Measurements from ENCODE around the gene NOTCH3.
A peak's percentile ranks its signal among the peaks of the same experiment; 100 is the strongest.

Gene NOTCH3

DNA sequence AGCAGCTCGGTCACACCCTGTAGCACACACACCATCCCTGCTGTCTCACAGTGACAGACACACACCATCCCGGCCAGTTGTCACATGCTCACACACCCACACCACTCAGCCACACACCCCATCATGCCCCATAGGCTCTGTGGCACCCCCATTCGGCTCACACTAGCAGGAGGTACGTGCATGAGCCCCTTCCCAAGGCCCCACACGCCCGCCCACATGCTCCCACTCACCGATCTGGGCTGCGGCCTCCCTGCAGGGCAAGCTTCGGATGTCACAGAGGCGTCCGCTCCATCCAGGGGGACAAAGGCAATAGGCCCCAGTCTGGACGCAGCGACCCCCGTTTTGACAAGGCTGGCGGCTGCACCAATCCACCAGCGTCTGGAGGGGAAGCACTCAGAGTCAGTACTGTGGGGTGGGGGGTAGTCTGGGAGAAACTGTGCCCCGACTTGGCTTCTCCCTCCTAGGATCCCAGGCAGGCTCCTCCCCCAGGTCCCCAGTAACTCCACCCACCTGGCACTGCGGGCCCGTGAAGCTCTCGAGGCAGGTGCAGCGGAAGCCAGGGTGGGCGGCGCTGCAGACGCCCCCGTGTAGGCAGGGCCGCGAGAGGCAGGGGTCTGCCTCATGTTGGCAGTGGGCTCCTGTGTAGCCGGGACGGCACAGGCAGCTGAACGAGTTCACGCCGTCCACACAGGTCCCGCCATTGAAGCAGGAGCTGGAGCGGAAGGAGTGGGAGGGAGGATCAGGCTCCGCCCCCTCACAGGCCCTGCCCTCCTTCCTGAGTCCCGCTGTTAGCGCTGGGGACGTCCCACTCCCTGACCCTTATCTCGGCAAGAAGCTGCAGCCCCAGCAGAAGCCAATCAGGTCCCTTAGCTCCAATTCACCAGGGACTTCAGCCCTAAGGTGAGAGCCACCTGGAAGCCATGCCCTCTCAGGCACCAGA lies 20.1 kb downstream of the NOTCH3 start:
- Histone ChIP-seq H3K9me3 (replicated peaks; ENCODE audit: insufficient read depth, low read length) (no peaks in the 10 kb centered on the region), H3K9ac (ENCODE audit: low read length) (no peak overlapping the region), H3K4me1 (ENCODE audit: low read length) (no peaks in the 10 kb centered on the region), H3K36me3 (replicated peaks; ENCODE audit: insufficient read depth, low read length) (no peaks in the 10 kb centered on the region), H2AFZ (ENCODE audit: low read length) (no peak overlapping the region), H3F3A (ENCODE audit: insufficient read depth, low read length) (no peaks in the 10 kb centered on the region), H3K4me3 (ENCODE audit: low read length) (no peak overlapping the region), H3K27me3 (replicated peaks; ENCODE audit: insufficient read depth, low read length) (peaks cover 59% of the 10 kb centered on the region), H3K9me2 (replicated peaks; ENCODE audit: insufficient read depth, low read length) (no peaks in the 10 kb centered on the region), H3K4me2 (ENCODE audit: low read depth, low read length) (no peak overlapping the region), H3K27ac (ENCODE audit: low read length) (no peak overlapping the region), H4K20me1 (ENCODE audit: insufficient read depth, low read length) (no peaks in the 10 kb centered on the region), H3K79me2 (ENCODE audit: low read length) (no peaks in the 10 kb centered on the region)
- no peak for TF ChIP-seq EZH2phosphoT487 (IDR thresholded peaks at IDR 0.05; ENCODE audit: low read length)
- TF ChIP-seq, protein P1, sequence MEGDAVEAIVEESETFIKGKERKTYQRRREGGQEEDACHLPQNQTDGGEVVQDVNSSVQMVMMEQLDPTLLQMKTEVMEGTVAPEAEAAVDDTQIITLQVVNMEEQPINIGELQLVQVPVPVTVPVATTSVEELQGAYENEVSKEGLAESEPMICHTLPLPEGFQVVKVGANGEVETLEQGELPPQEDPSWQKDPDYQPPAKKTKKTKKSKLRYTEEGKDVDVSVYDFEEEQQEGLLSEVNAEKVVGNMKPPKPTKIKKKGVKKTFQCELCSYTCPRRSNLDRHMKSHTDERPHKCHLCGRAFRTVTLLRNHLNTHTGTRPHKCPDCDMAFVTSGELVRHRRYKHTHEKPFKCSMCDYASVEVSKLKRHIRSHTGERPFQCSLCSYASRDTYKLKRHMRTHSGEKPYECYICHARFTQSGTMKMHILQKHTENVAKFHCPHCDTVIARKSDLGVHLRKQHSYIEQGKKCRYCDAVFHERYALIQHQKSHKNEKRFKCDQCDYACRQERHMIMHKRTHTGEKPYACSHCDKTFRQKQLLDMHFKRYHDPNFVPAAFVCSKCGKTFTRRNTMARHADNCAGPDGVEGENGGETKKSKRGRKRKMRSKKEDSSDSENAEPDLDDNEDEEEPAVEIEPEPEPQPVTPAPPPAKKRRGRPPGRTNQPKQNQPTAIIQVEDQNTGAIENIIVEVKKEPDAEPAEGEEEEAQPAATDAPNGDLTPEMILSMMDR (IDR thresholded peaks at IDR 0.05; ENCODE audit: low read length): no peak
- TF ChIP-seq EZH2 (optimal IDR thresholded peaks at IDR 0.05; ENCODE audit: low read depth, low read length): no peak
- no peak for DNase-seq

DNA sequence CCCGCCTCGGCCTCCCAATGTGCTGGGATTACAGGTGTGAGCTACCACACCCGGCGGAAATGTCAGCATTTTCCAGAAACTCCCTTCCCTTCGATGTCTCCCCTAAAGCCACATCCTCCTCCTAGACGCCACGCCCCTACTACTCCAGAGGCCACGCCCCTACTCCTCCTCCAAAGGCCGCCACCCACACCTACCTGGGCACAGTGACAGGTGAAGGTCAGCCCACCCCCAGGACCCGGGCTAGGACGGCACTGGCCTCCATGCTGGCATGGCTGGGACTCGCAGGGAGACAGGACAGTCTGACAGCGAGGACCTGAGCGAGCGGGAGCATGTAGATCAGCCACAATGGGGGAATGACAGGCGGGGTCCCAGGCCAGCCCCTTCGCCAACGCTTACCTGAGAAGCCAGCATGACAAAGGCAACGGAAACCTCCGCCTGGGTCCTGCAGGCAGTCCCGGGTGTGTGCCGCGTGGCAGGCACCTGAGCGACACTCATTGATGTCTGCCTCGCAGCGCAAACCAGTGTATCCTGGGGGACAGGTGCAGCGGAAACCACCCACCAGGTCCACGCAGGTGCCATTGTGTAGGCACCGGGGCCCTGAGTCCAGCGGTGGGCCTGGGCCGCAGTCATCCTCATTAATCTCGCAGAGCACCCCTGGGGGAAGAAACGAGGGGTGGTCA lies 22.0 kb downstream of the NOTCH3 start:
- H3K4me2 ChIP-seq (ENCODE audit: low read depth, low read length): no peak overlapping the region

DNA sequence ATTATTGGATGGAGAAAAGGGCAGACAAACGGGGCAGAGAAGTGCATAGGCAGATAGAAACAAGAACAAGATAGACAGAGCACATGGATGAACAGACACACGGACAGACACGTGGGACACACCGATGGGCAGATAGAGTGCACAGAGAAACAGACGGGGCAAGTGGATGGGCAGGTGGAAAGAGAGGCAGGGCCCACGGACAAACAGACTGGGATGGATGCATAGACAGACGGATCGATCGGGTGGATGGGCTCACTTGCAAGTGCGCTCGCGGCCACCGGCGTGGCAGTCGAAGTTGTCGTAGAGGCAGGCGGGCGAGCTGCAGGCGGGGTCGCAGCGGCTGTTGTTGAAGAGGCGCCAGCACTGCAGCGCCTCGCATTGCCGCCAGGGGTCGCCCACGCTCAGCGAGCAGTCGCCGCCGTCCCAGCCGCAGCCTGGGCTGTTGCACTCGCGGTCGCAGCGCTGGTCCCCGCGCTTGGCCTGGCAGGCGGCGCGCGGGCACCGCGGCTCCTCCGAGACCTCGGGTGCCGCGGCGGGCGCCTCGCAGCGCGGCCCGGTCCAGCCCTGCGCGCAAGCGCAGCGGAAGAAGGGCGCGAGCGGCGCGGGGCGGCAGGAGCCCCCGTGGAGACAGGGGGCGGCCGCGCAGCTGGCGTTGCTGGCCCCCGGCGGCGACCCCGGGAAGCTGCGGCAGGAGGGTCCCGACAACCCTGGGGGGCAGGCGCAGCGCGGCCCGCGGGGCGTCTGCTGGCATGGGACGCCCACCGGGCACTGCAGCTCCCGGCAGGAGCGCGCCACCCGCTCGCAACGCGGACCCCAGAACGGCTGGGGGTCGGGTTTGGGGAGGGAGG lies 23.3 kb downstream of the NOTCH3 start:
- no peak overlapping the region for H2AFZ ChIP-seq (ENCODE audit: low read length)
- no peak overlapping the region for H3K27ac ChIP-seq (ENCODE audit: low read length)
- peak overlapping the region; percentile 87 for H3K4me2 ChIP-seq (ENCODE audit: low read depth, low read length)
- no peaks in the 10 kb centered on the region for H3K36me3 ChIP-seq (replicated peaks; ENCODE audit: insufficient read depth, low read length)
- TF ChIP-seq, protein P1 (IDR thresholded peaks at IDR 0.05; ENCODE audit: low read length): peak; percentile 79
- TF ChIP-seq EZH2 (optimal IDR thresholded peaks at IDR 0.05; ENCODE audit: low read depth, low read length) (no peak), EZH2phosphoT487 (IDR thresholded peaks at IDR 0.05; ENCODE audit: low read length) (no peak)
- no peaks in the 10 kb centered on the region for H3K9me3 ChIP-seq (replicated peaks; ENCODE audit: insufficient read depth, low read length)
- DNase-seq: peak; percentile 83
- no peaks in the 10 kb centered on the region for H3K9me2 ChIP-seq (replicated peaks; ENCODE audit: insufficient read depth, low read length)
- H3K4me3 ChIP-seq (ENCODE audit: low read length): peak overlapping the region; percentile 30; the same call in 1 of the 2 replicates
- H3K9ac ChIP-seq (ENCODE audit: low read length): no peak overlapping the region
- peaks cover 61% of the 10 kb centered on the region for H3K27me3 ChIP-seq (replicated peaks; ENCODE audit: insufficient read depth, low read length)
- no peaks in the 10 kb centered on the region for H3K4me1 ChIP-seq (ENCODE audit: low read length)
- H4K20me1 ChIP-seq (ENCODE audit: insufficient read depth, low read length): no peaks in the 10 kb centered on the region
- no peaks in the 10 kb centered on the region for H3F3A ChIP-seq (ENCODE audit: insufficient read depth, low read length)
- no peaks in the 10 kb centered on the region for H3K79me2 ChIP-seq (ENCODE audit: low read length)

More for the DNA sequence above, 22.0 kb downstream of the NOTCH3 start:
- H3K36me3 ChIP-seq (replicated peaks; ENCODE audit: insufficient read depth, low read length): no peaks in the 10 kb centered on the region
- TF ChIP-seq EZH2phosphoT487 (IDR thresholded peaks at IDR 0.05; ENCODE audit: low read length) (no peak), EZH2 (optimal IDR thresholded peaks at IDR 0.05; ENCODE audit: low read depth, low read length) (no peak)
- TF ChIP-seq, protein P1 (IDR thresholded peaks at IDR 0.05; ENCODE audit: low read length): no peak
- H3K79me2 ChIP-seq (ENCODE audit: low read length): no peaks in the 10 kb centered on the region
- no peak overlapping the region for H2AFZ ChIP-seq (ENCODE audit: low read length)
- H3K9ac ChIP-seq (ENCODE audit: low read length): no peak overlapping the region
- DNase-seq: no peak
- H3K9me2 ChIP-seq (replicated peaks; ENCODE audit: insufficient read depth, low read length): no peaks in the 10 kb centered on the region
- H3K27ac ChIP-seq (ENCODE audit: low read length): no peak overlapping the region
- H4K20me1 ChIP-seq (ENCODE audit: insufficient read depth, low read length): no peaks in the 10 kb centered on the region
- H3K4me1 ChIP-seq (ENCODE audit: low read length): no peaks in the 10 kb centered on the region
- H3K4me3 ChIP-seq (ENCODE audit: low read length): no peak overlapping the region
- H3F3A ChIP-seq (ENCODE audit: insufficient read depth, low read length): no peaks in the 10 kb centered on the region
- no peaks in the 10 kb centered on the region for H3K9me3 ChIP-seq (replicated peaks; ENCODE audit: insufficient read depth, low read length)
- H3K27me3 ChIP-seq (replicated peaks; ENCODE audit: insufficient read depth, low read length): peaks cover 55% of the 10 kb centered on the region

All from MM.1S (cell line).